GM18907 (cell line): Measurements from ENCODE around the gene CHRNA1.

Source experiments
- ATAC-seq: cut with Tn5 transposase; IDR thresholded peaks from one replicate; pipeline ENCODE4 v1.9.1; 2021; ENCODE audit warnings: mild to moderate bottlenecking, moderate library complexity; ENCODE audit not compliant: unreplicated experiment

Gene CHRNA1

DNA sequence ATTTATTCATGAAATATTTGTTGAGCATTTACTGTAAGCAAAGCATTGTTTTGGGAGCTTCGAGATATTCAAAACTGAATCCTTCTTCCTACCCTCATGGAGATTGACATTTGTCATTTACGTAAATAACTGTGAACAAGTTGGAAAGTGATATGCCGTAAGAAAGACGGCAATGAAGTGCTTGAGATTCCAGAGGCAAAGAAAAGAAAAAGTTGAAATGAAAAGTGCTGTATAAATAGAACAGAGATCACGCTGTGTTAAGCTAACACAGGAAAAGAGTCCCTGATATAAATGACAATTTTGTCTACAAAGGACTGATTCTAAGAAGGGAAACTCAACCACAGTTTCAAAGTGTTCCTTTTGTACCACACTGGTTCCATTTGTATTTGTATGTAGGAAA lies 1.8 kb downstream of the CHRNA1 start:
- no peak for ATAC-seq

DNA sequence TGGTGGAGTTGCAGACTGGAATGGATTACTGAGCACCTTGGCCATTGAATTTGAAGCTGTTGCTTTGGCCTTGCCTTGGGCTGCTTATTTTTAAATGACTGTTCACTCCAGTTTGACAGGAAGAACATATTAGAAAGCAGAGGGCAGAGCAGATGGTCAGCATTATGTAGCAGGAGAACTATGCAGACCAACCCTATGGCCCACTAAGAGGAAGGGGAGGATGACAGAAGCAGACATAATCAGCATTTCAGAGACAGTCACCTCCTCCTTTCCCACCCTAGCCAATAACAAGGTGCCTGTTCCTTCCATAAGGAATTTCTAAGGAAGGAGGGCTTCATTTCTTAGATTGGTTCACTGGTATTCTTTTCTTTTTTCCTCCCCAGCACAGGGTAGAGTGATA lies 2.4 kb downstream of the CHRNA1 start:
- no peak for ATAC-seq

DNA sequence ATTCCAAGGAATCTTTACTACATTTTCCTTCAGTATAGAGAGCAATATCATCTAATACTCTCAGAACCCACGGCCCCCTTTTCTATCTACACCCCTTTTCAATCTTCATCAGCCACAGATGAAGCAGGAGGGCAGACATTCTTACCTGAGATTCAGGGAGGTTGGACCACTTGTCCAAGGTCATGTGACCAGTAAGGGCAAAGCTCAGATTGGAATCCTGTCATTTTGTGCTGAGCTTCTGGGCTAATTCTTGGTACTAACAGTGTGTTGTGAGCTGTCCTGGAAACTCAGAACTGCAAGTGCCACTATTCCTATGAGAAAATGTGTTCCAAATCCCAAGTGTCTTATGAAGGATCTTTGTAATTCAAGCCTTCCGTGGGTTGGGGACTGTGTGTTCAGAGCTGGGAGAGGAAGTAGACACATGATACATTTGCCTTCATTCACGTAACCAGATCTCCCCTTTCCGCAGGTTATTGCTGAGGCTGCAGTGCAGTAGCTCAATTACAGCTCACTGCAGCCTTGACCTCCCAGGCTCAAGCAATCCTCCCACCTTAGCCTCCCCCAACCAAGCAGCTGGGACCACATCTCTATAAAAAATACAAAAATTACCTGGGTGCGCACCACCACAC lies 3.3 kb downstream of the CHRNA1 start:
- ATAC-seq: no peak

DNA sequence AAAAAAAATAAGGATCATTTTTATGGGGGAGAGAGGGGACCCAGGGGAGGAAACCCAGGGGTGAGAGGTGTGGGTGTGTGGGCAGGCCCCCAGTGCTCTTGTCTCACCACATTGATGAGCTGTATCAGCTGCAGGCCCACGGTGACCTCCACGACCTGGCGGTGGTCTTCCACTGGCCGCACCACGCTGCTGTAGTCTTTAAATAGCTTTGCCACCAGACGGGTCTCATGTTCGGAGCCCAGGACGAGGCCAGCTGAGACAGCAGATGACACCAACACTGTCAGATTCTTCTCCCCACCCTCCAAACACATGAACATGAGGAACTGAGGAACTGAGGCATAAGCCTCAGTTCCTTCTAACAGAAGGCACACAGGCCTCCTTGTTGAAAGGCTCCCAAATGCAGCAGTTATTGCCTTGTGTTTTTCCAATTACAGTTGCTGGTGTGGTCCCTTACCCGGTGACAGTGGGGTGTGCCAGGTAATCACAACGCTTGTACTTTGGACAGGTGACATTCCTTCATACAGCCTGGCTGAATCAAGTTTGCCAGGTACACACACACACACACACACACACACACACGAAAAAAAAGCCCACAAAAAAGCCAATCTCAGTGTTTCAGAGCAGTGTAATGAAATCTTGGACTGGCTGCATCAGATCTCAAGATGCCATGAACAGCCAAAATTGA lies 4.7 kb downstream of the CHRNA1 start:
- no peak for ATAC-seq

DNA sequence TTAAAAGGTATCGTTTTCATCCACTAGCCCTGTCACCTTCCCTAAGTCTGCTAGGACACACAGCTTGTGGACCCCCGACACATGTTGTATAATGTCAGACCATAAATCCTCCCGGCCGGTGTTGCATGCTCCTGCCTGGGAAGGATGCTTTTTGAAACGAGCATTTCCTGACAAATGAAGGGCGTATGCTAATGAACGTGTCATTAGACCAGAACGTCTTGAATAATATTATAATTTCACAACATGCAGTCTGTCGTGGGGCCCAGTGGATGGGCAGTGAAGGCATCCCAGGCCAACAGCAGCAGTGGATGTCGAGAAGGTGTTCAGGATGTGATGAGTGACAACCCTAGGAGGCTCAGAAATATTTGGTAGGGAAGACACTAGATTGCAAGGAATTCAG lies 7.5 kb downstream of the CHRNA1 start:
- ATAC-seq: no peak

DNA sequence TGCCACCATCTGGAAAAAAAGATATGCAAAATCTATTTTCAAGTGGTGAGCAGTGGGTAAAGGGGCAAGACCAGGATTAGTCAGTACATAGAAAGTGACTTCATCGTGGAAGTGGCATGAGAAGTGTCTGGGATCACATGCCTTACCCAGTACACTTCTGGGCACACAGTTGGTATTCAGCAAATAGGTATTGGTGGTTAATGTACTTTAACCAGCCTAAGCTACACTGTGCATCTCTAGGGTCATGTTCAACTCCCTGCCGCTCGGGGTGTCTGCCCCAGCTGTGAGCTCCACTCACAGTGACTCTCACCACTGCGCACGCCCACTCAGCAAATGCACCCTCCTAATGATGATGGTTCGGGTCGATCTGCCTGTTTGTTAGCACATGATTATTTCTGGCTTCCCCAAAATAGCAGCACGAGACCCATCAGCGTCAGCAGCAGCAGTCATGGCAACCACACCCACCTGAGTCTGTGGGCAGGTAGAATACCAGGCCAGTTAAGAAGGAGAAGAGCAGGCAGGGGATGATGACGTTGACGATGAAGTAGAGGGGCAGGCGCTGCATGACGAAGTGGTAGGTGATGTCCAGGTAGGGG lies 11.1 kb downstream of the CHRNA1 start:
- ATAC-seq: peak; percentile 18

DNA sequence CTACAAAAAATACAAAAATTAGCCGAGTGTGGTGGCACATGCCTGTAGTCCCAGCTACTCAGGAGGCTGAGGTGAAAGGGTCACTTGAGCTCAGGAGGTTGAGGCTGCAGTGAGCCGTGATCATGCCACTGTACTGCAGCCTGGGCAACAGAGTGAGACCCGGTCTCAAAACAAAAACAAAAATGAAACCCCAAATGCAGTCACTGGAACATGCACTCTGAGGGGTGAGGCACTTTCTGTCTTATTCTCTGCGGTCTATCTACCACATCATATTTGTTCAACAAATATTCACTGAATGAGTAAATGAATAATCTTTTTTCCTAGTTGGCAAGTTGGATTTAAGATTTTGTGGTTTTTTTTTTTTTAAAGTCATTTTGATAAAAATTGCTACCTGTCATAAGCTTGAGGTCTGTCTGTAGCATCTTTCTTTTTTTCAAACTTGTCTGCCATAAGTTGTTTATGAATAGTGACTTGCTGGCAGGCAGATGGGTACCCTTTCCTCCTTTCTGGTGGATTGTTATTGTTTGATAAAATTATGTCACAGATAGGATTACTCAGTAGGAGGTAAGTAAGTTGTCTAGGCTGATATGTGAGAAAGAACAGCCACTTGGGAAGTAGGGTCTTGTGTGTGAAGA lies 11.8 kb downstream of the CHRNA1 start:
- peak; percentile 90 for ATAC-seq

DNA sequence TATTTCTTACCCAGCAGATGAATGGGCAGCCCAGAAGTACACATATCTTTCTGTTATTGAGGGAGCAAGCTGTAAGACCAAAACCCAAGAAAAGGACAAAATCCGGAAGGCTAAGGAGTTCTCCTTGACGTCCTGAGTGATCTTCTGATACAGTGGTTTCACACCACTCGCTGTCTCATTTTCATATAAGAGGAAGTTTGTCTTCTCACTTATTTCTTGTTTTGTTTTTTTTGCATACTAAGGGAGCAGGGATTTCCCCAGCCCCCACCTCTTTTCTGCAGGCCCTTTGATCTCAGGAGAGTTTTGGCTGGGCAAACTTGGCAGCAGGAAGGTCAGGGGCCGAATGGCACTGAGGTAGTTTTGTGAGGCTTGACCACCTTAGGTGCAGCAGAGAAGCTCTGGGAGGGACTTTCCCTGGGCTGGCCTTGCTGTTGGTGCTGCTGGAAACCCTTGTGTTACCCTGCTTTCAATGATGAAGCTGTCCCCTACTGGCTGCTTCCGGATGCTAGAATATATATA lies 13.3 kb downstream of the CHRNA1 start:
- peak; percentile 54 for ATAC-seq

DNA sequence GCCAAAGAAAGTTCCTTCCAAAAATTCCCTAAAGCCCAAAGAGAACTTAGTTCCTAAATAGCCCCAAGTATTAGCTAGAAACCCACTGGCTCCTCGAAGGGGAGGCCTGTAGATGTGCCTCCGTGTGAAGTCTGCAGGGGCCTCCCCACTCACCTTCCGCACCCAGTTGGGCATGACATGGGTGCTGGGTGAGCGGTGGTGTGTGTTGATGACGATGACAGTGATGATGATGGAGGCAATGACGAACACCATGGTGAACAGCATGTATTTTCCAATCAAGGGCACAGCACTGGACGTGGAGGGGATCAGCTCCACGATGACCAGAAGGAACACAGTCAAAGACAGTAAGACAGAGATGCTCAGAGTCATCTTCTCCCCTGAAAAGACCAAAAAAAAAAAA lies 14.5 kb downstream of the CHRNA1 start:
- ATAC-seq: no peak

DNA sequence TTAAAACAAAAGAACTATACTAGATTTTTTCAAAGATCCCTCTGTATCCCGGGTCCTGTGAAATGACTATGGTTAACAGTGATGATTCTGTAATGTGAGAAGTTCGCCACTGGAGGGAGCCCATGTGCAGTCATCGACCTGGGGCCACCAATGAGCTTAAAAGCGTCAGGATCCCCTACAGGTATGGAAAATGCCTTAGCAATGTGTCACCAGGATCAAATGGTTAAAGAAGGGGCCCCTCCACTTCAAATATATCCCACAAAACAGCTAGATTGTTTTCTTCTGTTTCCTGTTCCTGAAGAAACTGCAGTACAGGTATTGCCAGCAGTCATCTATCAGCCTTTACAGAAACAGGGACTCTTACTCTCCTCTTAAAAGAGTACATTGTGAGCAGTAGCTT lies 15.3 kb downstream of the CHRNA1 start:
- ATAC-seq: peak; percentile 34

DNA sequence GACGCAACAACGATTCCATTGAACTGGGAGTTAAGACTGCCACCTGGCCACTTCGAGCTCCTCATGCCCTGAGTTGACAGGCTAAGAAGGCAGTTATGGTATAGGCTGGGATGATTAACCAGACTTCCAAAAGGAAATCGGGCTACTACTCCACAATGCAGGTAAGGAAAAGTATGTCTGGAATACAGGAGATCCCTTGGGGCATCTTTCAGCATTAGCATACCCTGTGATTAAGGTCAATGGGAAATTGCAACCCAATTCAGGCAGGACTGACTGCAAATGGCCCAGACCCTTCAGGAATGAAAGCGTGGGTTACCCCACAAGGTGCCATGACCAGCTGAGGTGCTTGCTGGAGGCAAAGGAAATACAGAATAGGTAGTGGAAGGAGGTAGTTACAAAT lies 19.1 kb downstream of the CHRNA1 start:
- ATAC-seq: no peak

DNA sequence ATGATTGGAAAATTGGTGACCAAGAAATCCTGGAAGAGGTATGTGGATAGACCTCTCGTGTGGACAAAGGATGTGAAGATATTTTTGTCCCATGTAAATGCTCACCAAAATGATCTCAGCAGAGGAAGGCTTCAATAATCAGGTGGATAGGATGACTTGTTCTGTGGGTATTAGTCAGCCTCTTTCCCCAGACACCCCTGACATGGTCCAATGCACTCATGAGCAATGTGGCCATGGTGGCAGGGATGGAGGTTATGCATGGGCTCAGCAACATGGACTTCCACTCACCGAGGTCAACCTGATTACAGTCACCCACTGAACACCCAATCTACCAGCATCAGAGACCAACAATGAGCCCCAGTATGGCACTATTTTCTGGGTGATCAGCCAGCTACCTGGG lies 20.2 kb downstream of the CHRNA1 start:
- no peak for ATAC-seq

DNA sequence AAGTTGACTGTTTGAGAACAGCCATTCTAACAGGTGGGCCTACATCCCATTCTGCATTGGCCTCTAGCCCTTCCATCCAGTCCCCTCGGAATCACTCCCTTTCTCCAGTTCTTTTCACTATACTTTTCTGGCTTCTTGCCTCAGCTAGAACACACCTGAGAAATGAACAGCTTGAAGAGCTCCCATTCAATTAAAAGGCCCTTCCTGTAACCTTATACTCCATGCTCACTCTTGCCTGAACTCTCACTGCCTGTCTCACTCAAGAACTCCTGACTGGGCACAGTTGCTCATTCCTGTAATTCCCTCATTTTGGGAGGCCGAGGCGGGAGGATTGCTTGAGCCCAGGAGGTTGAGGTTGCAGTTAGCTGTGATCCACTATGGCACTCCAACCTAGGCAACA lies 23.6 kb downstream of the CHRNA1 start:
- no peak for ATAC-seq

DNA sequence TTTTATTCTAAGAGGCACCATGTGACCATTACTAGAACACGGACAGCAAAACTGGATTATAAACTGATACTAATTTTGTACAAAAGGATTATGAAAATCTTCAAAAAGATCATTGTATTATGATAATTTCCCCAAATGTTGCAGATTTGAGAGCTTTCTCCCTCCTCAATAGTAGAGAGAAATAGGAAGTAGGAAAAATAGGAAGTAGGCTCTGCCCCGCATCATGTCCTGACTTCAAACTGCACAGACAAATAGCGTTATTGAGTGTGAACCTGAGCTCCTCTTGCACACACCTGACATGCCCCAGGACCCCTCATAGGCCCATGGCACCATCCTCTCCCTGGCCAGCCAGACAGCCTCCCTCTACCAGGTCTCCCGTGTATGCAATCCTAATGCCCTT lies 25.4 kb downstream of the CHRNA1 start:
- no peak for ATAC-seq

DNA sequence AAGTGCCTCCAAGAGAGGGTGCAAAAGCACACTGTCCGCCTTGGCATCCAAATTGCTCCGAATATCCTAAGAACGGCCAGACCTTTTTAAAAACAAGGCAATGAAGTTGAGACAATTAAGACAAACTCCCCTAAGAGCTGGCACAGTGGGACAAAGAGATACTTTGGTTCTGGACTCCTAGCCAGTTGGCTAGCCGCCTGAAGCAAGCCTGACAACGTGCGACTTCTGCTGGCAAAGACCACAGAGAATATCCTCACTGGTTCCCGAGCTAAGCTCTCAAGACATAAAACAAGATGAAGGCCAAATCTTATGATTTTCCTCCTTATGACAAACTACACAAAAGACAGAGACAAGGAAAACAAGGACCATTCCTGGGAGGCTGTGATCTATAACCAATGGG lies 32.7 kb downstream of the CHRNA1 start:
- no peak for ATAC-seq

DNA sequence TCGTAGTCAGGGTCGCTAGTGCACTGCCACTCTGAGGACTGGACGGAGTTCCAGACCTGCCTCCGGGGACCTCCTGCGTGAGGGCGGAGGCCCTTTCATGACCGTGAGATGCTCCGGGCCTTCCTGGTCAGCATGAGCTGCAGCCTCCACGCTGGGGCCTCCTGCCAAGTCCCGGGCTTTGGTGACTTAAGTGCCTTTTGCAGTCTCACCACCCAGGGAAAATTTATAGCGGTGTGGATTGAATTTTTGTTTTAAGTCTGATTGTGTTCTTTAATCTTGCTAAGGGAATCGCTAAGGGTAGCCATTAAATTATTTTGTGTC lies 33.6 kb downstream of the CHRNA1 start:
- no peak for ATAC-seq

DNA sequence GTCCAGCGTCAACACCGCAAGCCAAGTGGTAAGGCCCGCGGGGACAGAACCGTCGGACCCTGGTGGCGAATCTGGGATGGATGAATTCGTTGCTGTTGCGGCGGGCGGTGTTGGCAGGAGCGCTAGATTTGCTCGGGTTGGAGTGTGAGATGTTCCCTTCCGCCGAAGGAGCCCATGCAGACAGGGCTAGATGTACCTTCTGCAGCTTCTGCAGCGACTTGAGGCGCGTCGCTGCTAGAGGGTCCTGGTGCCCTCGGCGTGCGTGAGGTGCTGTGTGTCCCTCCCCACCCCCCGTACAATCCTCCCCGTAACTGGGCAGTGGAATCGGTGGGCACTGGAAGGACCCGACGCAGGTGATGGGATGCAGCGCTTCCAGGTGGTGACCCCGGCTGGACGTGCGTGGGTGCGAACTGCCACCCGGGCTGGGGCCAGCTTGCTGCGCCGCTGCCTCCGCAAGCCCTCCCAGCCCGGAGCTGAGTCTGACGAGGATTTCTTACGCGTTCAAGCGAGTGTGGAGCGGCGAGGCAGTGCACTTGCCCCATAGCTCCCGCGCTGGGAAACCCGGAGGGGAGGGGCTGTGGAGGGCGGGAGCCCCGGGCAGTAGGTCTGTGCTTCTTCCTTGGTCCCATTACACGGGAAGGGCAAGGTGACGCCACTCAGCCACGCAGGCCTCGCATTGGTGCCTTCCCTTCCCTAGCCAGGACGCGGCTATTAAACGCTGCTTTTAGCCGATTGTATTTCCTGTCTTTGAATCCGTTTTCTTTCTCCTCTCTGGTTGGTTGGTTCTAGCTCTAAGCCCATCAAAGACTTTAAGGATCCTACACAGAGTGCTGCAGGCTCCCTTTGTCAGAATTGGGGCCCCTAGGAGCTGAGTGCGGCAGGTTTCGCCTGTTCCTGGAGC lies 34.2 kb downstream of the CHRNA1 start:
- ATAC-seq: no peak

DNA sequence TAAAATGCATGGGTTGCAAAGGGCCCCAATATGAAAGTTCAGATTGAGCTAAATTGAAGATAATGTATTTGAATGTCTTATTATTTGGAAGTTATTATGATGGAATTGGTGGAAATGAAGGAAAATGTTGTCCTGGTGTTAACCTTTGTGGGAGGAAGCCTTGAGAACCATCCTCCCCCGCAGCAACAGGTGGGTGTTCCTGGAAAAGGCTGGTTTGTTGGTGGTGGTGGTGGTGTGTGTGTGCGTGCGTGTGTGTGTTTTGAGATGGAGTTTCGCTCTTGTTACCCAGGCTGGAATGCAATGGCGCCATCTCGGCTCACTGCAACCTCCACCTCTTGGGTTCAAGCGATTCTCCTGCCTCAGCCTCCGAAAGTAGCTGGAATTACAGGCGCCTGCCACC lies 36.2 kb downstream of the CHRNA1 start:
- ATAC-seq: no peak

DNA sequence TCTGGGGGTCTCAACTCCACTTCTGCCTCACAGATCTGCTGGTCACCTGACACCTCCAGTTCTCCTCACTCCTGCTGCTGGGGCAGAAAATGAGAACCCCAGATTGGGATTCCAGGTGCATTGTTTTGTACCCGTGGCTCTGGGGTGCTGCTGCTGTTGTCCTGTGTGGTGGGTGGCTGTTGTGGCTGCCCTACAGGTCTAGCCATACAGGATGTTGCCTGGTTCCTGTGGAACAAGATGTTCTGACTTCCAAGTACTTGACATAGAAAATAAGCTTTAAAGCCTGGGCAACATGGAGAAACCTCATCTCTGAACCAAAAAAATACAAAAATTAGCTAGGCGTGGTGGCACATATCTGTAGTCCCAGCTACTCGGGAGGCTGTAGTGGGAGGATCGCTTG lies 38.1 kb downstream of the CHRNA1 start:
- no peak for ATAC-seq

DNA sequence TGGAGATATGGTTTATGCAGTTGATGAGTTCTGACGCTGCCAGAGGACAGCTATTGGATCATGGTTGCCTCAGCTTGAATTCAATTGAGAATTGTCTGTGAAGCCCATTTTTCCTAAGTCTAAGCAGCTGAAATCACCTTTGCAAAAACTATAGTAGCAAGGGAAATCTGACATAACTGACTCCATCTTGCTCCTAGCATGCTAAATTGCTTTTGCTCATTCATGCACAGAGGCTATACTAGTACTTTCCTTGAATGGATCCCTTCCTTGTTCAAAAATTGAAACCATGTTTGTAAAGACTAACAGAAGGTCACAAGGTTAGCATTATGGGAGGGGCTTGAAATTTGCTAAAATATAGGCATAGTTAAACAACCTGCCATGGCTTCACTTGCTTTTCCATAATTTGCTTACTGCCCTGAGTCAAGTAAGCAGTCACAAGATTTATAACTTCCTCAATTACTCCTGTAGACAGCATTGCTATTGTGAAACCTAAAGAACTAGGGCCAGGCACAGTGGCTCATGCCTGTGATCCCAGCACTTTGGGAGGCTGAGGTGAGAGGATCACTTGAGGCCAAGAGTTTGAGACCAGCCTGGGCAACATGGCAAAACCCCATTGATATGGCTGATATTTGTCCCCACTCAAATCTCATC lies 41.2 kb downstream of the CHRNA1 start:
- ATAC-seq: no peak

DNA sequence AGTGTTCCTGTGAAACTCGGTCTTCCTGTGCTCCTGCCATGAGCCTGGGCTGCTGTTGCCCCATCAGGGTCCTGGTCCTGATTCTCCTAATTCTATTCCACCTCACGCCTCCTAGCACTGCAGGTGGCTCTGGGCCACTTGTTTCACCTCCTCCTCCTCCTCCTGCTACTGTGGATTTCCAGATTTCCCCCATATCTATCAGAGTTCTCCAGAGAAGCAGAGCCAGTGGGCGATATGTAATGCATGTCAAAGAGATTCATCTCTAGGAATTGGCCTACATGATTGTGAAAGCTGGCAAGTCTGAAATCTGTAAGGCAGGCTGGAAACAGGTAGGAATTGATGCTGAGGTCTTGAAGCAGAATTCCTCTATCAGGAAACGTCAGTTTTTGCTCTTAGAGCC lies 45.3 kb downstream of the CHRNA1 start:
- no peak for ATAC-seq
